Breast epithelium (tissue), 3 donors: ENCODE results near the gene ZBTB37.
"Not testable (repeated sequence)": the region's sequence is repeated elsewhere in the genome, so short reads cannot be mapped to it uniquely, and the experiment has no call there.

Experiments used
- POLR2A ChIP-seq: fragments of 450-650 bp; IDR thresholded peaks from one replicate; pipeline ENCODE4 v1.6.1; 2016; ENCODE audit warnings: antibody characterized with exemption, mild to moderate bottlenecking, moderate library complexity
- POLR2AphosphoS5 ChIP-seq, 3 donors: sonication (generic); formaldehyde crosslinking; IDR thresholded peaks; one replicate each; pipeline ENCODE4 v1.6.1; 2017; ENCODE audit warnings: antibody characterized with exemption in 3 of 3
- TF ChIP-seq, protein P1 (sequence below), 3 donors: fragments of 450-650 bp; IDR thresholded peaks; one replicate each; pipeline ENCODE4 v1.5.1; 2016 to 2017; ENCODE audit warnings: antibody characterized with exemption in 3 of 3, mild to moderate bottlenecking in 3 of 3, moderate library complexity in 3 of 3

GRCh38 chr1:173862146-173862768, 5.9 kb upstream of the ZBTB37 start:
- TF ChIP-seq, protein P1, sequence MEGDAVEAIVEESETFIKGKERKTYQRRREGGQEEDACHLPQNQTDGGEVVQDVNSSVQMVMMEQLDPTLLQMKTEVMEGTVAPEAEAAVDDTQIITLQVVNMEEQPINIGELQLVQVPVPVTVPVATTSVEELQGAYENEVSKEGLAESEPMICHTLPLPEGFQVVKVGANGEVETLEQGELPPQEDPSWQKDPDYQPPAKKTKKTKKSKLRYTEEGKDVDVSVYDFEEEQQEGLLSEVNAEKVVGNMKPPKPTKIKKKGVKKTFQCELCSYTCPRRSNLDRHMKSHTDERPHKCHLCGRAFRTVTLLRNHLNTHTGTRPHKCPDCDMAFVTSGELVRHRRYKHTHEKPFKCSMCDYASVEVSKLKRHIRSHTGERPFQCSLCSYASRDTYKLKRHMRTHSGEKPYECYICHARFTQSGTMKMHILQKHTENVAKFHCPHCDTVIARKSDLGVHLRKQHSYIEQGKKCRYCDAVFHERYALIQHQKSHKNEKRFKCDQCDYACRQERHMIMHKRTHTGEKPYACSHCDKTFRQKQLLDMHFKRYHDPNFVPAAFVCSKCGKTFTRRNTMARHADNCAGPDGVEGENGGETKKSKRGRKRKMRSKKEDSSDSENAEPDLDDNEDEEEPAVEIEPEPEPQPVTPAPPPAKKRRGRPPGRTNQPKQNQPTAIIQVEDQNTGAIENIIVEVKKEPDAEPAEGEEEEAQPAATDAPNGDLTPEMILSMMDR (IDR thresholded peaks at IDR 0.05): not testable (repeated sequence)
- TF ChIP-seq POLR2AphosphoS5 (IDR thresholded peaks at IDR 0.05); POLR2A: not testable (repeated sequence)
